K562 (cell line): Measurements from ENCODE around the gene NTM.

Experiments used
- CEBPB ChIP-seq: fragments of 450-650 bp; IDR thresholded peaks from 2 replicates; pipeline ENCODE4 v1.6.1; 2016; ENCODE audit warnings: missing genetic modification characterization, missing compliant biosample characterization
- CREB1 ChIP-seq, 2 experiments: sonication (generic) in 1 of 2; formaldehyde crosslinking in 1 of 2; IDR thresholded peaks; 2 replicates each; pipeline versions ENCODE4 v1.6.1 to v1.8.0; 2012 to 2022; ENCODE audit warnings: inconsistent platforms in 1 of 2, mild to moderate bottlenecking in 1 of 2, missing genetic modification reagents in 1 of 2, moderate library complexity in 1 of 2
- DPF2 ChIP-seq: fragments of 450-650 bp; IDR thresholded peaks from 2 replicates; pipeline ENCODE4 v1.6.1; 2016
- HIVEP1 ChIP-seq: fragments of 250-450 bp; sonication (Bioruptor Pico); IDR thresholded peaks from 2 replicates; pipeline ENCODE4 v1.4.0; 2020; ENCODE audit warnings: mild to moderate bottlenecking
- PATZ1 ChIP-seq: fragments of 250-450 bp; sonication (Bioruptor Pico); IDR thresholded peaks from 2 replicates; pipeline ENCODE4 v1.5.0; 2020; ENCODE audit warnings: mild to moderate bottlenecking, borderline replicate concordance
- RFX1 ChIP-seq: fragments of 450-650 bp; IDR thresholded peaks from 2 replicates; pipeline ENCODE4 v1.6.1; 2016; ENCODE audit warnings: mild to moderate bottlenecking, moderate library complexity
- ZNF232 ChIP-seq: sonication (generic); formaldehyde crosslinking; IDR thresholded peaks from 2 replicates; pipeline ENCODE4 v1.8.0; 2022; ENCODE audit warnings: mild to moderate bottlenecking, missing genetic modification reagents

- TF ChIP-seq DPF2, result no peak
- no peak for TF ChIP-seq CEBPB
- TF ChIP-seq PATZ1 (CRISPR knock-in tag), result no peak
- TF ChIP-seq ZNF232, result no peak
- no peak for TF ChIP-seq RFX1
- no peak for TF ChIP-seq HIVEP1 (CRISPR knock-in tag)
- no peak for TF ChIP-seq CREB1 (IDR thresholded peaks at IDR 0.05)
- TF ChIP-seq CREB1 (CRISPR knock-in tag; IDR thresholded peaks at IDR 0.05), result no peak
These were observed 607.9 kb downstream of the NTM start for GRCh38 chr11:131978351-131978750.
